ENCODE measurements around the gene PPP1R13B.

The PPP1R13B gene

GRCh38 chr14:103728141-103728540, 119.2 kb downstream of the PPP1R13B start:
- Histone ChIP-seq H3K36me3 (ENCODE audit: insufficient read depth, low read length) (peaks cover 4% of the 10 kb centered on the region), H3K9me3 (ENCODE audit: control insufficient read depth, insufficient read depth, low read length) (no peaks in the 10 kb centered on the region), H3K9ac (ENCODE audit: low read depth, low read length) (no peak overlapping the region), H3K4me1 (ENCODE audit: insufficient read depth, low read length) (no peaks in the 10 kb centered on the region)

DNA sequence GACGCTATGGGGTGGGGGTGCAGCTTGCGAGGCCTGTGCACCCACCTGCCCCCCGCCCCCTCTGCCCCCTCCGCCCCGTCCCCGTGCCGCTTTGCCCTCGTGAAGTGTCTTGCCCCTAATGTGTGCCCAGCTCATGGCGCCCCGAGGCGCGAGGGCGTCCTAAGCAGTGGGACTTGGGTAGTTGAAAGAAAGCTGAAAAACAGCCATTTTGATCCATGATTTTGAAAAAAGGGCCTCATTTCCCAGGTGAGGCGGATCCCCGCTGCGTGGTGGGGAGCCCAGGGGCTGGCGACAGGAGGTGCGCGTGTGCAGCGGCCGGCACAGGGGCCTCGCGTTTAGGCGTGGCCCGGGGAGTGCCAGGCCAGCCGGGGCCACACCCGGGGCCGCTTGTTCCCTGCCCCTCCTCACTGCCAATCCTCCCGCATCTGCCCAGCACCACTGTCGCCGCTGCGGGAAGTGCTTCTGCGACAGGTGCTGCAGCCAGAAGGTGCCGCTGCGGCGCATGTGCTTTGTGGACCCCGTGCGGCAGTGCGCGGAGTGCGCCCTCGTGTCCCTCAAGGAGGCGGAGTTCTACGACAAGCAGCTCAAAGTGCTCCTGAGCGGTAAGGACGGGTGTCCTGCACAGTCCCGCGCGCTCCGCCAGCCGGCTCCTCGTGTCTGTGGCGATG, 119.9 kb downstream of the PPP1R13B start:
- no peak overlapping the region for H3K9ac ChIP-seq (ENCODE audit: low read depth, low read length)
- H3K36me3 ChIP-seq (ENCODE audit: insufficient read depth, low read length) = peaks cover 4% of the 10 kb centered on the region
- no peaks in the 10 kb centered on the region for H3K4me1 ChIP-seq (ENCODE audit: insufficient read depth, low read length)
- H3K9me3 ChIP-seq (ENCODE audit: control insufficient read depth, insufficient read depth, low read length) = no peaks in the 10 kb centered on the region

DNA sequence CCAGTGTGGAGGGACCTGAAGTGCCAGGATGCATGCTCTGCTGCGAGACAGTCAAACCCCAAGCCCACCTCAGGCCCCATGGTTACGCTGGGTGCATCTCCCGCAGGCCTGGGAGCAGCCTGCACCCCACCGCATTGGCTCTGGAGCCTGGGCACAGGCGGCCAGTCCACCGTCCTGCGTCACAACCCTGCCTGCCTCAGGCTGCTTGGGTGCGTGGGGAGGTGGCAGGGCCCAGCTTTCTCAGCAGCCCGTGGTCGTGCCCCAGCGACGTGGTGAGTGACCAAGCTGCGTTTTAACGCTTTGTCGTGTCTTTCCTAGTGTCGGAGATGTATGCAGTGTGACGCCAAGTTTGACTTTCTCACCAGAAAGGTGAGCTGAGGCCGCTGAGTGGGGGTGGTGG, 120.9 kb downstream of the PPP1R13B start:
- no peak overlapping the region for H3K9ac ChIP-seq (ENCODE audit: low read depth, low read length)
- no peaks in the 10 kb centered on the region for H3K9me3 ChIP-seq (ENCODE audit: control insufficient read depth, insufficient read depth, low read length)
- no peaks in the 10 kb centered on the region for H3K4me1 ChIP-seq (ENCODE audit: insufficient read depth, low read length)
- peaks cover 4% of the 10 kb centered on the region for H3K36me3 ChIP-seq (ENCODE audit: insufficient read depth, low read length)

GRCh38 chr14:103725739-103726395, 121.5 kb downstream of the PPP1R13B start:
- H3K36me3 ChIP-seq (ENCODE audit: insufficient read depth, low read length) = peaks cover 4% of the 10 kb centered on the region; the same call in 1 of the 2 replicates
- H3K9me3 ChIP-seq (ENCODE audit: control insufficient read depth, insufficient read depth, low read length) = no peaks in the 10 kb centered on the region
- no peaks in the 10 kb centered on the region for H3K4me1 ChIP-seq (ENCODE audit: insufficient read depth, low read length)
- H3K9ac ChIP-seq (ENCODE audit: low read depth, low read length) = no peak overlapping the region

GRCh38 chr14:103725001-103725682, 122.2 kb downstream of the PPP1R13B start:
- H3K9ac ChIP-seq (ENCODE audit: low read depth, low read length) = no peak overlapping the region
- no peaks in the 10 kb centered on the region for H3K4me1 ChIP-seq (ENCODE audit: insufficient read depth, low read length)
- H3K9me3 ChIP-seq (ENCODE audit: control insufficient read depth, insufficient read depth, low read length) = no peaks in the 10 kb centered on the region
- peaks cover 4% of the 10 kb centered on the region; the same call in 1 of the 2 replicates for H3K36me3 ChIP-seq (ENCODE audit: insufficient read depth, low read length)

- no peaks in the 10 kb centered on the region for H3K9me3 ChIP-seq (ENCODE audit: control insufficient read depth, insufficient read depth, low read length)
- no peaks in the 10 kb centered on the region for H3K4me1 ChIP-seq (ENCODE audit: insufficient read depth, low read length)
- H3K9ac ChIP-seq (ENCODE audit: low read depth, low read length) = no peak overlapping the region
- H3K36me3 ChIP-seq (ENCODE audit: insufficient read depth, low read length) = peaks cover 4% of the 10 kb centered on the region; the same call in 1 of the 2 replicates
Observed at GRCh38 chr14:103724116-103724515, 123.3 kb downstream of the PPP1R13B start.

- Histone ChIP-seq H3K4me1 (ENCODE audit: insufficient read depth, low read length) (no peaks in the 10 kb centered on the region), H3K9ac (ENCODE audit: low read depth, low read length) (no peak overlapping the region)
Observed at GRCh38 chr14:103723748-103724081, 123.7 kb downstream of the PPP1R13B start.

GRCh38 chr14:103721334-103722120, 125.8 kb downstream of the PPP1R13B start:
- no peak overlapping the region for H3K9ac ChIP-seq (ENCODE audit: low read depth, low read length)
- H3K36me3 ChIP-seq (ENCODE audit: insufficient read depth, low read length) = no peaks in the 10 kb centered on the region; the same call in none of the 2 replicates
- peaks cover 5% of the 10 kb centered on the region; the same call in 1 of the 2 replicates for H3K4me1 ChIP-seq (ENCODE audit: insufficient read depth, low read length)
- H3K9me3 ChIP-seq (ENCODE audit: control insufficient read depth, insufficient read depth, low read length) = no peaks in the 10 kb centered on the region

More at GRCh38 chr14:103723748-103724081, 123.7 kb downstream of the PPP1R13B start:
- Histone ChIP-seq H3K9me3 (ENCODE audit: control insufficient read depth, insufficient read depth, low read length) (no peaks in the 10 kb centered on the region), H3K36me3 (ENCODE audit: insufficient read depth, low read length) (peaks cover under 1% of the 10 kb centered on the region; the same call in 1 of the 2 replicates)

- Histone ChIP-seq H3K9ac (ENCODE audit: low read depth, low read length) (no peak overlapping the region), H3K4me1 (ENCODE audit: insufficient read depth, low read length) (peaks cover 5% of the 10 kb centered on the region; the same call in 1 of the 2 replicates), H3K36me3 (ENCODE audit: insufficient read depth, low read length) (no peaks in the 10 kb centered on the region; the same call in 1 of the 2 replicates)
Observed at GRCh38 chr14:103719751-103720150, 127.6 kb downstream of the PPP1R13B start.

DNA sequence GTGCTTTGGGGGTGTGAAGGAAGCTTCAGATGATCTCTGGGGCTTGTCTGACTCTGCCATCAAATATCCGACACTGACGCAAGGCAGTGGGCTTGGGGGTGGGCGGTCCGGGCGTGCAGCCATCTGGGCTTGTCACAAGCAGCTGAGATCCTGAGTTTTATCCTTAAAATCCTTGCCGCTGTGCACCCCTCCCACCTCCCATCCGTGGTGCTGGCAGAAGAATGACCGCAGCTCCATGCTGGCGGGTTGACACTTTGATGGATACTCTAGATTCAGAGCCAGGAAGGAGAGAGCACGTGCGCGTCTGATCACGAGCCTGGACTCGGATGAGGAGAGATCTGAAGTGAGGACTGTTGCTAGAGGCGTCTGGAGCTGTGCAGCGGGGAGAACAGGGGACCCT, 128.8 kb downstream of the PPP1R13B start:
- H3K36me3 ChIP-seq (ENCODE audit: insufficient read depth, low read length) = no peaks in the 10 kb centered on the region; the same call in 1 of the 2 replicates
- H3K4me1 ChIP-seq (ENCODE audit: insufficient read depth, low read length) = peaks cover 5% of the 10 kb centered on the region; the same call in 1 of the 2 replicates
- H3K9ac ChIP-seq (ENCODE audit: low read depth, low read length) = no peak overlapping the region
- no peaks in the 10 kb centered on the region for H3K9me3 ChIP-seq (ENCODE audit: control insufficient read depth, insufficient read depth, low read length)

More at GRCh38 chr14:103719751-103720150, 127.6 kb downstream of the PPP1R13B start:
- H3K9me3 ChIP-seq (ENCODE audit: control insufficient read depth, insufficient read depth, low read length) = no peaks in the 10 kb centered on the region

GRCh38 chr14:103716899-103717411, 130.4 kb downstream of the PPP1R13B start:
- Histone ChIP-seq H3K9me3 (ENCODE audit: control insufficient read depth, insufficient read depth, low read length) (no peaks in the 10 kb centered on the region), H3K36me3 (ENCODE audit: insufficient read depth, low read length) (no peaks in the 10 kb centered on the region; the same call in 1 of the 2 replicates), H3K9ac (ENCODE audit: low read depth, low read length) (peak overlapping the region; percentile 74; the same call in 1 of the 2 replicates), H3K4me1 (ENCODE audit: insufficient read depth, low read length) (peaks cover 5% of the 10 kb centered on the region; the same call in 1 of the 2 replicates)

GRCh38 chr14:103716091-103716801, 131.1 kb downstream of the PPP1R13B start:
- H3K4me1 ChIP-seq (ENCODE audit: insufficient read depth, low read length) = peaks cover 7% of the 10 kb centered on the region
- no peaks in the 10 kb centered on the region; the same call in 1 of the 2 replicates for H3K36me3 ChIP-seq (ENCODE audit: insufficient read depth, low read length)
- H3K9ac ChIP-seq (ENCODE audit: low read depth, low read length) = peak overlapping the region; percentile 74
- no peaks in the 10 kb centered on the region for H3K9me3 ChIP-seq (ENCODE audit: control insufficient read depth, insufficient read depth, low read length)
